GM23338 (cell line): ENCODE measurements around the gene MTHFD1L.

Experiments used
- CTCF ChIP-seq, 2 experiments: fragments of 200-600 bp in 1 of 2; sonication (generic) in 1 of 2; conservative IDR thresholded peaks; 2 replicates each; pipeline versions ENCODE4 v1.5.1 to v1.6.1; 2016 to 2017; ENCODE audit warnings: antibody characterized with exemption in 2 of 2, low read depth in 2 of 2, mild to moderate bottlenecking in 2 of 2, moderate library complexity in 1 of 2
- ZNF114 ChIP-seq: fragments of 250-450 bp; sonication (Bioruptor Pico); IDR thresholded peaks from 2 replicates; pipeline ENCODE4 v1.5.0; 2020; ENCODE audit warnings: mild to moderate bottlenecking, moderate library complexity

GRCh38 chr6:151007076-151007475 is 141.6 kb downstream of the MTHFD1L start:
- TF ChIP-seq ZNF114: no peak
- TF ChIP-seq CTCF (conservative IDR thresholded peaks at IDR 0.05; ENCODE audit: low read depth in 2 of 2): no peak
